ENCODE measurements around the gene AMMECR1L.
A peak's percentile ranks its signal among the peaks of the same experiment; 100 is the strongest.
"Not testable (repeated sequence)": the region's sequence is repeated elsewhere in the genome, so short reads cannot be mapped to it uniquely, and the experiment has no call there.

Gene AMMECR1L

DNA sequence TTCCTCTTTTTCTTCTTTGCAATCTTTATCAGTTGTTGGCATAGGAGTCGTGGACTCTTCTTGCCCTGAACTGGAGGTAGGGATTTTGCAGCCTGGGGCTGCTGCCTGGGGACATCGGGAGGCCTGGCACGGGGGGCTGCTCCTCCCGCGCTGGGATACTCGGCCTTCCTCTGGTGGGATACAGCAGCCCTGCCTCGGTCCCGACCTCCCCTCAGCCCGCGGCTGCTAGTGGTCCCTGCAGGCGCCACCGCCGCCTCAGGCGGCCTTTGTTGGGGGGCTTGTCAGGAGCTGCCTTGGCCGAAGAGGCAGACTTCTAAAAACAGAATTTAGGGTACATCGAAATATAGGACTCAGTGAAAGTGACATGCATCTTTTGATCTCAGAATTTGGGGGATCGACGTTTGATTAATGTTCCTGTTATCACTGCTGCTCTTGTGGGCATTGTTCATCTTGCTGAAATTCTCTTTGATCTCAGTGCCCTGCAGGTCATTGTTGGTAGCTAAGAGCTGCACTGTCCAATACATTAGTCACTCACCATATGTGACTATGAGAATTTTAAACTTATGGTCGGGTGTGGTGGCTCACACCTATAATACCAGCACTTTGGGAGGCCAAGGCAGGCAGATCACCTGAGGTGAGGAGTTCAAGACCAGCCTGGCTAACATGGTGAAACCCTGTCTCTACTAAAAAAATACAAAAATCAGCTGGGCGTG is 44.1 kb downstream of the AMMECR1L start:
- DNase-seq (ENCODE audit: low read depth in 3 of 3): no peak

DNA sequence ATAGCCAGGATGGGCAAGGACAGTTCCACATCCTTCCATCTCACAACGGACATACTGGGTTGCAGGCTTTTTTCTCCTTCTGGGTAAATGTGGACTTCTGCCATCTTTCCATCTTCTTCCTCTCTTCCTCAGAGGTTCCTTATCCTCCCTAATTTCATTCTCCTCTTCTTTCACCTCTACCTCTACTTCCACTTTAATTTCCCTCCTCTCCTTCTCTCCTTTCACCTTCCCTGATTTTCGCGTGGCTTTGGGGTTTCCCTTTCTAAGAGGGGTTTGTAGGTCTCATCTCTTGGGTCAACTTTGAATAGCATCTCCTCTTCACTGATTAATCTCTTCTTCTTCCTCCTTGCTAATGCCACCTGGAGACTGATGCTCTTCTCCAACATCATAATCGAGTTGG is 44.9 kb downstream of the AMMECR1L start:
- DNase-seq (ENCODE audit: low read depth in 3 of 3): no peak

- DNase-seq (ENCODE audit: low read depth in 3 of 3): no peak
Observed at GRCh38 chr2:127834951-127835350, 50.8 kb downstream of the AMMECR1L start.

- DNase-seq (ENCODE audit: low read depth in 3 of 3): peak; percentile 22 to 63 (median 49)
Observed at GRCh38 chr2:127829845-127830246, 55.9 kb downstream of the AMMECR1L start.

- not testable (repeated sequence) for DNase-seq (ENCODE audit: low read depth in 3 of 3)
Observed at GRCh38 chr2:127826708-127827107, 59.0 kb downstream of the AMMECR1L start.

DNA sequence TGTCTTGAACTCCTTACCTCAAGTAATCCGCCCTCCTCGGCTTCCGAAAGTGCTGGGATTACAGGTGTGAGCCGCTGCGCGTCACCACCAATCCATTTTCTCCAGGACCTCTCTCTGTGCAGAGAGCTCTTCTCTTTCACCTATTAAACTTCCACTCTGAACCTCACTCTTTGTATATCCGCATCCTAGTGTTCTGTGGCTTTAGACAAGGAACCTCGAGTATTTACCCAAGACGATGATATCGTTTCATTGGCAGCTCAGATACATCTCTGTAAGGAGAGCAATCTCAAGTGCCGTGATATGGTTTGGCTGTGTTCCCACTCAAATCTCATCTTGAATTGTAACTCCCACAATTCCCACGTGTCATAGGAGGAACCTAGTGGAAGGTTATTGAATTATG is 59.7 kb downstream of the AMMECR1L start:
- DNase-seq (ENCODE audit: low read depth in 3 of 3): no peak

- DNase-seq (ENCODE audit: low read depth in 3 of 3): no peak
Observed at GRCh38 chr2:127820080-127820668, 65.6 kb downstream of the AMMECR1L start.

- no peak for DNase-seq (ENCODE audit: low read depth in 3 of 3)
Observed at GRCh38 chr2:127818794-127819425, 66.8 kb downstream of the AMMECR1L start.

DNA sequence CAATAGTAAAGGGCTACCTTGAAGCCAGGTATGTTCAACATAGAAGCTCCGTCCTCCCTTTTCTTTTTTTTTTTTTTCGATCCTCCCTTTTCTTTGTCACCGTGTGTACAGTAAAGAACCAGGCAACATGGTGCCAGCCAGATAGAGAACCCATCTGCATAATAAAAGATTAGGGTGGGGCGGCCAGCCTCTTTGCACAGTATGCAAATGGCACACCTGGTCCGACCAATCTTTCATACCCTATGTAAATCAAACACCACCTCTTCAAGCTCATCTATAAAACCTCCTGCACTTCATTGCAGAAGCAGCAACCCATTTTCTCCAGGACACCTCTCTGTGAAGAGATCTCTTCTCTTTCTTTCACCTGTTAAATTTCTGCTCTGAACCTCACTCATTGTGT is 67.5 kb downstream of the AMMECR1L start:
- no peak for DNase-seq (ENCODE audit: low read depth in 3 of 3)

GRCh38 chr2:127814677-127815076 is 71.1 kb downstream of the AMMECR1L start:
- DNase-seq (ENCODE audit: low read depth in 3 of 3): no peak

GRCh38 chr2:127812441-127812840 is 73.3 kb downstream of the AMMECR1L start:
- DNase-seq (ENCODE audit: low read depth in 3 of 3): not testable (repeated sequence)

Data from stimulated activated CD4-positive, alpha-beta T cell treated with anti-CD3 and anti-CD28 coated beads, TNF-alpha, amount 100 ng/mL, for 24 hours (primary cell).